ENCODE results near the gene ZNF263. TPM values are rescaled to one million over a fixed set of nuclear protein-coding genes. Genes with fewer than 3 reads are reported as not detected.

ZNF263 gene
- total RNA-seq, 1 donor from 2014 or later = 34.0 TPM

DNA sequence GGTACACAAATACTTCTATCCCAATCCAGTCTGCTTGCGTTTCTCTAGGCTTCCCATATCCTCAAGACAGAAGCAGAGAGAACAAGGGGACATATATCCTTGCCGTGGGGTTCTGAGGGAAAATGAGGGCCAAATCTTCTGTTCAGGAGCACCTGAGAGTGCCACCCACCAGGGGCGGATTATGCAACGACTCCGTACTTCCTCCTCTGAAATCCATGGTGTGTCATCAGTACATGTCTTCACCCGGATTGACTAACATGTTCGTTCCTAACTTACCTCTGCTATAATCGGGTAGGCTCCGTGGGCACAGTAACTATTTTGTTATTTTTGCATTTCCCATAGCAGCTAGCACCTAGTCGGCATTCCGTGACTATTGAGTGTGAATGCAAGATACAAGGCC lies 40.6 kb upstream of the ZNF263 start:
- Mint-ChIP-seq H3K4me3 (no peak overlapping the region), H3K36me3 (ENCODE audit: low read depth) (no peaks in the 10 kb centered on the region), H3K27ac (ENCODE audit: unreplicated experiment) (no peak overlapping the region), H3K27me3 (ENCODE audit: low read depth) (peaks cover 66% of the 10 kb centered on the region), H3K9me3 (no peaks in the 10 kb centered on the region), H3K4me1 (no peaks in the 10 kb centered on the region)
- TF ChIP-seq, protein P1, sequence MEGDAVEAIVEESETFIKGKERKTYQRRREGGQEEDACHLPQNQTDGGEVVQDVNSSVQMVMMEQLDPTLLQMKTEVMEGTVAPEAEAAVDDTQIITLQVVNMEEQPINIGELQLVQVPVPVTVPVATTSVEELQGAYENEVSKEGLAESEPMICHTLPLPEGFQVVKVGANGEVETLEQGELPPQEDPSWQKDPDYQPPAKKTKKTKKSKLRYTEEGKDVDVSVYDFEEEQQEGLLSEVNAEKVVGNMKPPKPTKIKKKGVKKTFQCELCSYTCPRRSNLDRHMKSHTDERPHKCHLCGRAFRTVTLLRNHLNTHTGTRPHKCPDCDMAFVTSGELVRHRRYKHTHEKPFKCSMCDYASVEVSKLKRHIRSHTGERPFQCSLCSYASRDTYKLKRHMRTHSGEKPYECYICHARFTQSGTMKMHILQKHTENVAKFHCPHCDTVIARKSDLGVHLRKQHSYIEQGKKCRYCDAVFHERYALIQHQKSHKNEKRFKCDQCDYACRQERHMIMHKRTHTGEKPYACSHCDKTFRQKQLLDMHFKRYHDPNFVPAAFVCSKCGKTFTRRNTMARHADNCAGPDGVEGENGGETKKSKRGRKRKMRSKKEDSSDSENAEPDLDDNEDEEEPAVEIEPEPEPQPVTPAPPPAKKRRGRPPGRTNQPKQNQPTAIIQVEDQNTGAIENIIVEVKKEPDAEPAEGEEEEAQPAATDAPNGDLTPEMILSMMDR (conservative IDR thresholded peaks at IDR 0.05) = no peak
- no peak for DNase-seq (ENCODE audit: low read depth, low spot score)

GRCh38 chr16:3243882-3244281 lies 39.4 kb upstream of the ZNF263 start:
- Mint-ChIP-seq H3K36me3 (ENCODE audit: low read depth) (no peaks in the 10 kb centered on the region), H3K27ac (ENCODE audit: unreplicated experiment) (peak overlapping the region; percentile 14), H3K4me1 (no peaks in the 10 kb centered on the region), H3K4me3 (no peak overlapping the region), H3K27me3 (ENCODE audit: low read depth) (peaks cover 70% of the 10 kb centered on the region), H3K9me3 (no peaks in the 10 kb centered on the region)
- DNase-seq (ENCODE audit: low read depth, low spot score) = no peak
- TF ChIP-seq, protein P1 (conservative IDR thresholded peaks at IDR 0.05) = no peak

DNA sequence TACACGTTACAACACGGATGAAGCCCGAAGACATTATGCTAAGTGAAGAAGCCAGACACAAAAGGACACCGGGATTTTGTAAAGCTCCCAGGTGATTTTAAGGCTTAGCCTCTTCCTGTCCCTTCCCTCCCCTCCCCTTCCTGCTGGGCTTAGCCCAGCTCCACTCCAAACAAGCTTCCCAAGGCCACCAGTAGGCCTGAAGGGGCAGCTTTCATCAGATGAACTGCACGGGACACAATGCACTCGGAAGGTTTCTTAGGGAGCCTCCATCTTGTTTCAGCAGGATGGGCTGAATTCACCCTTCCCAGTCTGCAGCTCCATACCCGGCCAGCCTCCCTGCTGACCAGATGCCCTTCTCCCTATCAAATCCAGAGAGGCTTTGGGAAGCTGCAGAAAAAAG lies 37.3 kb upstream of the ZNF263 start:
- Mint-ChIP-seq H3K27me3 (ENCODE audit: low read depth) (peaks cover 66% of the 10 kb centered on the region), H3K27ac (ENCODE audit: unreplicated experiment) (no peak overlapping the region), H3K9me3 (no peaks in the 10 kb centered on the region), H3K4me3 (no peak overlapping the region), H3K4me1 (no peaks in the 10 kb centered on the region), H3K36me3 (ENCODE audit: low read depth) (no peaks in the 10 kb centered on the region)
- TF ChIP-seq, protein P1 (conservative IDR thresholded peaks at IDR 0.05) = no peak
- no peak for DNase-seq (ENCODE audit: low read depth, low spot score)

- Mint-ChIP-seq H3K4me1 (no peaks in the 10 kb centered on the region), H3K36me3 (ENCODE audit: low read depth) (no peaks in the 10 kb centered on the region), H3K4me3 (no peak overlapping the region), H3K9me3 (no peaks in the 10 kb centered on the region), H3K27ac (ENCODE audit: unreplicated experiment) (no peak overlapping the region), H3K27me3 (ENCODE audit: low read depth) (peaks cover 65% of the 10 kb centered on the region)
- no peak for DNase-seq (ENCODE audit: low read depth, low spot score)
- TF ChIP-seq, protein P1 (conservative IDR thresholded peaks at IDR 0.05) = no peak
Observed at GRCh38 chr16:3246876-3247275, 36.4 kb upstream of the ZNF263 start.

DNA sequence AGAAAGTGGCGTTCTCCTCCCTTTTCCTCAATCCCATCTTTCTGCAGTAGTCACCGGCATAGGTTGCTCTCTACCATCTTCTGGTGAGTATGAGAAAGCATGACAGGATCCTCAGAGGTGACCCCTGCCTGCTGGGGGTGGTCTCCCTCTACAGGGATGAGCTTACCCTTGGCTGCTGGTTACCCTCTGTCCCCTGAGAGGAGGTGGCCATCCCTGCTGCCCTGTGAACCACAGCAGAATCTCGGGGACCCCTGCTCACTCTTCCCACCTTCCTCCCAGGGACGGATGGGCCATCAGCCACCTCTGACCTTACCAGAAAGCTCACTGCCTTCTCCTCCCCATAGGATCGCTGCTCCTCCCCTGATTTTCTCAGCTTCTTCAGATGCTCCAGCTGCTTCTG lies 34.7 kb upstream of the ZNF263 start:
- Mint-ChIP-seq H3K4me1 (no peaks in the 10 kb centered on the region), H3K4me3 (no peak overlapping the region), H3K36me3 (ENCODE audit: low read depth) (no peaks in the 10 kb centered on the region), H3K9me3 (no peaks in the 10 kb centered on the region), H3K27ac (ENCODE audit: unreplicated experiment) (no peak overlapping the region), H3K27me3 (ENCODE audit: low read depth) (peaks cover 56% of the 10 kb centered on the region)
- TF ChIP-seq, protein P1 (conservative IDR thresholded peaks at IDR 0.05) = no peak
- no peak for DNase-seq (ENCODE audit: low read depth, low spot score)

DNA sequence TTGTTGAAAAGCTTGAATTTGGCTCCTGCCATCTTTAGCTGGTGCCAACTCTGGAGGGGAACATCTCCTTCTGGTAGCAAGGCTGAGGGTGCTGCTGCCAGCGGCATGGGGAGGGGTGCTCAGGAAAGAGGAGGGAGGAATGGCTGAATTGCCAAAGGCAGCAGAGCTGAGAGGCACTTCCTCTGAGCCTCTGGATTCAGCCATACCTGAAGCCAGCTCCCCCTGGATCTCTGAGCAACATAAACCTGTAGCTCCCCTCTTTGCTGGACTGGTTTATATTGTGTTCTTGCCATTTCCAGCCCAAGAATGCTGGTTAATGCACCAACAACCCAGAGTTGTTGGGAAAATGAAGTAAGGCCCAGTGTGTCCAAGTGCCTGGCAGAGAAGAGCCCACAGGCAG lies 34.3 kb upstream of the ZNF263 start:
- no peaks in the 10 kb centered on the region for H3K9me3 Mint-ChIP-seq

More for the DNA sequence above, 34.3 kb upstream of the ZNF263 start:
- Mint-ChIP-seq H3K4me3 (no peak overlapping the region), H3K27me3 (ENCODE audit: low read depth) (peaks cover 53% of the 10 kb centered on the region), H3K36me3 (ENCODE audit: low read depth) (no peaks in the 10 kb centered on the region), H3K4me1 (no peaks in the 10 kb centered on the region), H3K27ac (ENCODE audit: unreplicated experiment) (no peak overlapping the region)
- no peak for DNase-seq (ENCODE audit: low read depth, low spot score)
- TF ChIP-seq, protein P1 (conservative IDR thresholded peaks at IDR 0.05) = no peak

Measured in neural crest cell (in vitro differentiated cells).